Body of pancreas (tissue), 4 donors: ENCODE results near the gene GOSR2. TPM values are rescaled to one million over a fixed set of nuclear protein-coding genes. Genes with fewer than 3 reads are reported as not detected.

Experiments
- ATAC-seq: fragments of 150-250 bp; one replicate; pipeline ENCODE4 v1.9.1; 2016
- DNase-seq, 4 donors: peaks; one replicate each; pipeline ENCODE4 v3.0.0-alpha.2; 2019
- H3K27ac ChIP-seq, 4 donors: fragments of 200-600 bp; sonication (generic); 1 replicate in 3 of 4; 2 replicates in 1 of 4; pipeline versions ENCODE4 v1.5.1 to v1.6.1; 2016 to 2019; ENCODE audit warnings: mild to moderate bottlenecking in 1 of 4, mixed read lengths in 1 of 4, moderate library complexity in 1 of 4
- H3K27me3 ChIP-seq, 2 donors: fragments of 200-600 bp; sonication (generic); one replicate each; pipeline ENCODE4 v1.6.0; 2016; ENCODE audit warnings: mild to moderate bottlenecking in 1 of 2
- H3K36me3 ChIP-seq, 2 donors: fragments of 200-600 bp; sonication (generic); replicated peaks in 1 of 2; 2 replicates each; pipeline ENCODE4 v1.5.1; 2016; ENCODE audit warnings: low read depth in 2 of 2; ENCODE audit not compliant: insufficient read depth in 1 of 2
- H3K4me1 ChIP-seq: fragments of 200-600 bp; sonication (generic); one replicate; pipeline ENCODE4 v1.6.0; 2016
- H3K4me3 ChIP-seq, 2 donors: fragments of 200-600 bp; sonication (generic); 1 replicate in 1 of 2; 2 replicates in 1 of 2; pipeline ENCODE4 v1.5.1; 2016 to 2019
- H3K9me3 ChIP-seq, 3 donors: fragments of 200-600 bp; sonication (generic); 1 replicate in 2 of 3; 2 replicates in 1 of 3; pipeline ENCODE4 v1.5.1; 2016
- CTCF ChIP-seq, 7 experiments: fragments of 450-650 bp in 4 of 7; fragments of 200-600 bp in 3 of 7; sonication (generic) in 3 of 7; IDR thresholded peaks; one replicate each; pipeline ENCODE4 v1.5.1; 2016 to 2019; ENCODE audit warnings: antibody characterized with exemption in 7 of 7
- POLR2A ChIP-seq, 3 donors: fragments of 450-650 bp; IDR thresholded peaks; one replicate each; pipeline ENCODE4 v1.6.1; 2016; ENCODE audit warnings: antibody characterized with exemption in 3 of 3, mild to moderate bottlenecking in 2 of 3
- WGBS, 2 donors: methylation state at CpG; one replicate each; pipeline ENCODE4 v1.1.5; 2017; 5-methylcytosine and 5-hydroxymethylcytosine counted together
- intact Hi-C: fragments of 100-400 bp; cut with DNase I; formaldehyde crosslinking; loops from one replicate; pipeline ENCODE4 v1.15.1; 2023
- total RNA-seq, 2 donors: library from RNA; depleted of rRNA; stranded (reverse); fragments of >200 nt; gene quantifications; one replicate each; pipeline ENCODE4 v1.1.0, GENCODE V29; 2016

Gene GOSR2
- total RNA-seq, 2 donors from 2014 or later = 41.8 to 46.5 TPM

GRCh38 chr17:46958041-46958591, 35.2 kb downstream of the GOSR2 start:
- no peaks in the 10 kb centered on the region for H3K36me3 ChIP-seq
- no peaks in the 10 kb centered on the region for H3K9me3 ChIP-seq
- intact Hi-C loops = no loop called here
- DNase-seq (no peak), ATAC-seq (no peak)
- no peaks in the 10 kb centered on the region for H3K4me1 ChIP-seq
- no peak for TF ChIP-seq CTCF (IDR thresholded peaks at IDR 0.05)
- no peak for TF ChIP-seq POLR2A (IDR thresholded peaks at IDR 0.05)
- H3K27me3 ChIP-seq = no peaks in the 10 kb centered on the region
- no peak overlapping the region for H3K4me3 ChIP-seq
- WGBS, 2 donors = 69 to 75% methylated on average over 8 of the region's 8 CpGs
- H3K27ac ChIP-seq = no peak overlapping the region

- intact Hi-C loops = no loop called here
- no peaks in the 10 kb centered on the region for H3K4me1 ChIP-seq
- no peak overlapping the region for H3K27ac ChIP-seq
- no peaks in the 10 kb centered on the region for H3K9me3 ChIP-seq
- DNase-seq = no peak
- H3K27me3 ChIP-seq = no peaks in the 10 kb centered on the region
- ATAC-seq = no peak
- 33 to 36% methylated on average over 2 of the region's 2 CpGs for WGBS, 2 donors
- no peaks in the 10 kb centered on the region for H3K36me3 ChIP-seq
- TF ChIP-seq CTCF (IDR thresholded peaks at IDR 0.05) = no peak
- TF ChIP-seq POLR2A (IDR thresholded peaks at IDR 0.05) = no peak
- H3K4me3 ChIP-seq = no peak overlapping the region
These were observed 37.2 kb downstream of the GOSR2 start for GRCh38 chr17:46960152-46960551.

- ATAC-seq (no peak), DNase-seq (no peak)
- WGBS, 2 donors = 0 to 13% methylated on average over 1 of the region's 1 CpG
- Histone ChIP-seq H3K4me1 (no peaks in the 10 kb centered on the region), H3K27ac (no peak overlapping the region), H3K27me3 (no peaks in the 10 kb centered on the region), H3K9me3 (no peaks in the 10 kb centered on the region), H3K36me3 (no peaks in the 10 kb centered on the region), H3K4me3 (no peak overlapping the region)
- intact Hi-C loops = no loop called here
- no peak for TF ChIP-seq POLR2A (IDR thresholded peaks at IDR 0.05)
These were observed 39.4 kb downstream of the GOSR2 start for GRCh38 chr17:46962374-46962790.

GRCh38 chr17:46963571-46963970, 40.6 kb downstream of the GOSR2 start:
- no peak overlapping the region for H3K27ac ChIP-seq
- H3K4me1 ChIP-seq = no peaks in the 10 kb centered on the region
- no peaks in the 10 kb centered on the region for H3K9me3 ChIP-seq
- ATAC-seq (no peak), DNase-seq (no peak)
- no peaks in the 10 kb centered on the region for H3K36me3 ChIP-seq
- no peak overlapping the region for H3K4me3 ChIP-seq
- intact Hi-C loops = no loop called here
- 90 to 95% methylated on average over 2 of the region's 2 CpGs for WGBS, 2 donors
- H3K27me3 ChIP-seq = no peaks in the 10 kb centered on the region
- TF ChIP-seq POLR2A (IDR thresholded peaks at IDR 0.05) (no peak), CTCF (IDR thresholded peaks at IDR 0.05) (no peak)

DNA sequence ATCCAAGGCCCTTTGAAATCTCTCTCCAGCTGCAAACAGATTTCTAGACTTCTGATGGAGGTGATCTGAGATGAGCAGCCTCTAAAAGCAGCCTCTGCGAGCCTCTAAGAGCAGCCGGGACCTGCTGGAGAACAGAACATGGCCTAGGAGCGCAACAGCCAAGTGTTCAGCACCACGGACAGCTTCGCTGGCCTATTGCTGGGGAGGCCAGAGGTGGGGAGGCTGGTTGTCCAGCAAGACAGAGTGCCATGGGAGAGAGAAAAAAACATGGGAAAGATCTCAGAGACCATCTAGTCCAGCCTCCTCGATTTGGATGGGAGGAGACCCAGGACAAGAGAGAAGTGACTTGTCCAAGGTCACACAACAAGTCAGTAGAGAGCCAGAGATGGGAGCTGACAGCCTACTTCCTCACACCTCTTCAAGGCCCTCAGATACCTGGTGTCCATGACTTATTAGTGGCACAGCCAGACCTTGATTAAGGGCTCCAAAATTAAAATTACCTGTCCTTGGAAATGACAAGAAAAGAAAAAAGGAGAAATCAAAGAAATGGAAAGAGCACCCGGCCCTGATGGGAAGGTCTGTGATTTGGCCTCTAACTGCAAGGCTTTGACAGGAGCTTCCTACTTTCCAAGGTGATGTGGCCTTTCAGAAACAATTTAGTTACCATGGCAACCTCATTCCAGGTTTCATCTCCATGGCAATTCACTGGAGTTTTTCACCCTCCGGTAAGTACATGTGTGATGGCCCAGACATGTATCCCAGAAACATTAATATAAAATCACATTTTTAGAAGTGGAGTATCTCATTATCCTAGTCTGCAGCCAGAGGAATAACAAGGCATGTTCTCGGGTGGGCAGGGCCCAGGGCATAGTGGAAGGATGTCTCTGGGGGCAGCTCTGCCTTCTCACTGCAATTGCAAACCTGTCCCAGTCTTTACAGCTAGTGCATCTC, 41.6 kb downstream of the GOSR2 start:
- ATAC-seq (no peak), DNase-seq (no peak)
- TF ChIP-seq POLR2A (IDR thresholded peaks at IDR 0.05) (no peak), CTCF (IDR thresholded peaks at IDR 0.05) (no peak)
- Histone ChIP-seq H3K36me3 (no peaks in the 10 kb centered on the region), H3K4me1 (no peaks in the 10 kb centered on the region), H3K4me3 (no peak overlapping the region), H3K9me3 (no peaks in the 10 kb centered on the region), H3K27ac (no peak overlapping the region), H3K27me3 (no peaks in the 10 kb centered on the region)
- 79 to 82% methylated on average over 9 of the region's 9 CpGs for WGBS, 2 donors
- intact Hi-C loops = no loop called here
